GM06990 (cell line): ENCODE measurements around the gene NPHP4.

ENCODE experiments used
- DNase-seq: peaks from one replicate; pipeline ENCODE4 v3.0.0-alpha.2; 2011; ENCODE audit not compliant: insufficient read length; ENCODE audit errors: extremely low read depth
- H3K27me3 ChIP-seq: replicated peaks from 2 replicates; pipeline ENCODE4 v1.6.0; 2011; ENCODE audit warnings: low read length; ENCODE audit not compliant: control insufficient read depth, insufficient read depth
- H3K36me3 ChIP-seq: 2 replicates; pipeline ENCODE4 v1.5.1; 2011; ENCODE audit warnings: low read length; ENCODE audit not compliant: control insufficient read depth, insufficient read depth
- H3K4me3 ChIP-seq: replicated peaks from 2 replicates; pipeline ENCODE4 v1.5.1; 2011; ENCODE audit warnings: low read depth, mild to moderate bottlenecking, control low read depth, low read length
- TF ChIP-seq, protein P1 (sequence below): IDR thresholded peaks from 2 replicates; pipeline ENCODE4 v1.5.1; 2011; ENCODE audit warnings: low read length, control low read depth, mild to moderate bottlenecking, inconsistent platforms; ENCODE audit not compliant: insufficient read depth, poor library complexity, severe bottlenecking

Gene NPHP4

DNA sequence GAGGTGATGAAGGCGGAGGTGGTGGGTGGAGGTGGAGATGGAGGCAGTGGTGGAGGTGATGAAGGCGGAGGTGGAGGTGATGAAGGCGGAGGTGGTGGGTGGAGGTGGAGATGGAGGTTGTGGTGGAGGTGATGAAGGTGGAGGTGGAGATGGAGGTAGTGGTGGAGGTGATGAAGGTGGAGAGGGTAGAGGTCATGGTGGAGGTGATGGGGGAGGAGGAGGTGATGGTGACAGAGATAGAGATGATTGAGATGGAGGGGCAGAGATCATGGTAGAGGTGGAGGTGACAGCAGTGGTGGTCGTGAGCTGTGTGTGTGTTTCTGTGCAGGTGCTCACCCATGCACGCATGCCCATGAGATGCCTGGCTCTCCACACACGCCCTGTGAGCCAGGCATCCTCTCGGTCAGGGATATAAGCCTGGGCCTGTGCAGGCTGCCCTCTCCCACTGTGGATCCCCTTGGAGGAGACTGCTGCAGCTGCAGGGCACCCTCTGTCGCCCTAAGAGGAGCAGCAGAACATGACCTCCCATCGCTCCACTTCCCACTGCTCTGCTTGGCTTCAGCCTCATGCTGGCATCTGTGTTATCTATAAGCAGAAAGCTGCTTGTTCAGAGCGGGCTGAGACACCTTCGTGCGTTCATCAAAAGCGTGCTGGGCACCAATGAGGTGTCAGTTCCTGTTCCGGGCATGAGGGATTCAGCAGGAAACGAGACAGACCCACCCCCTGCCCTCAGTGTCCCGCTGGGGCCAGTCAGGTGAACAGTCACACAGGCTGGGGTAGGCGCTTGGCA is 20.5 kb upstream of the NPHP4 start:
- no peaks in the 10 kb centered on the region for H3K27me3 ChIP-seq

DNA sequence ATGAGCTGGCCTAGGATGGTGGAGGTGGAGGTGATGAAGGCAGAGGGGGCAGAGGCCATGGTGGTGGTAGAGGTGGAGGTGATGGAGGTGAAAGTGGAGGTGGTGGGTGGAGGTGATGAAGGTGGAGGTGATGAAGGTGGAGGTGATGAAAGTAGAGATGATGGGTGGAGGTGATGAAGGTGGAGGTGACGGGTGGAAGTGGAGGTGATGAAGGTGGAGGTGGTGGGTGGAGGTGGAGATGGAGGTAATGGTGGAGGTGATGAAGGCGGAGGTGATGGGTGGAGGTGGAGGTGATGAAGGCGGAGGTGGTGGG is 19.7 kb upstream of the NPHP4 start:
- no peak for DNase-seq
- TF ChIP-seq, protein P1, sequence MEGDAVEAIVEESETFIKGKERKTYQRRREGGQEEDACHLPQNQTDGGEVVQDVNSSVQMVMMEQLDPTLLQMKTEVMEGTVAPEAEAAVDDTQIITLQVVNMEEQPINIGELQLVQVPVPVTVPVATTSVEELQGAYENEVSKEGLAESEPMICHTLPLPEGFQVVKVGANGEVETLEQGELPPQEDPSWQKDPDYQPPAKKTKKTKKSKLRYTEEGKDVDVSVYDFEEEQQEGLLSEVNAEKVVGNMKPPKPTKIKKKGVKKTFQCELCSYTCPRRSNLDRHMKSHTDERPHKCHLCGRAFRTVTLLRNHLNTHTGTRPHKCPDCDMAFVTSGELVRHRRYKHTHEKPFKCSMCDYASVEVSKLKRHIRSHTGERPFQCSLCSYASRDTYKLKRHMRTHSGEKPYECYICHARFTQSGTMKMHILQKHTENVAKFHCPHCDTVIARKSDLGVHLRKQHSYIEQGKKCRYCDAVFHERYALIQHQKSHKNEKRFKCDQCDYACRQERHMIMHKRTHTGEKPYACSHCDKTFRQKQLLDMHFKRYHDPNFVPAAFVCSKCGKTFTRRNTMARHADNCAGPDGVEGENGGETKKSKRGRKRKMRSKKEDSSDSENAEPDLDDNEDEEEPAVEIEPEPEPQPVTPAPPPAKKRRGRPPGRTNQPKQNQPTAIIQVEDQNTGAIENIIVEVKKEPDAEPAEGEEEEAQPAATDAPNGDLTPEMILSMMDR = no peak
- H3K36me3 ChIP-seq = peaks cover 7% of the 10 kb centered on the region
- H3K27me3 ChIP-seq = no peaks in the 10 kb centered on the region
- no peak overlapping the region for H3K4me3 ChIP-seq

More for the DNA sequence above, 20.5 kb upstream of the NPHP4 start:
- peaks cover 7% of the 10 kb centered on the region for H3K36me3 ChIP-seq
- no peak overlapping the region for H3K4me3 ChIP-seq
- DNase-seq = no peak
- TF ChIP-seq, protein P1 = no peak

DNA sequence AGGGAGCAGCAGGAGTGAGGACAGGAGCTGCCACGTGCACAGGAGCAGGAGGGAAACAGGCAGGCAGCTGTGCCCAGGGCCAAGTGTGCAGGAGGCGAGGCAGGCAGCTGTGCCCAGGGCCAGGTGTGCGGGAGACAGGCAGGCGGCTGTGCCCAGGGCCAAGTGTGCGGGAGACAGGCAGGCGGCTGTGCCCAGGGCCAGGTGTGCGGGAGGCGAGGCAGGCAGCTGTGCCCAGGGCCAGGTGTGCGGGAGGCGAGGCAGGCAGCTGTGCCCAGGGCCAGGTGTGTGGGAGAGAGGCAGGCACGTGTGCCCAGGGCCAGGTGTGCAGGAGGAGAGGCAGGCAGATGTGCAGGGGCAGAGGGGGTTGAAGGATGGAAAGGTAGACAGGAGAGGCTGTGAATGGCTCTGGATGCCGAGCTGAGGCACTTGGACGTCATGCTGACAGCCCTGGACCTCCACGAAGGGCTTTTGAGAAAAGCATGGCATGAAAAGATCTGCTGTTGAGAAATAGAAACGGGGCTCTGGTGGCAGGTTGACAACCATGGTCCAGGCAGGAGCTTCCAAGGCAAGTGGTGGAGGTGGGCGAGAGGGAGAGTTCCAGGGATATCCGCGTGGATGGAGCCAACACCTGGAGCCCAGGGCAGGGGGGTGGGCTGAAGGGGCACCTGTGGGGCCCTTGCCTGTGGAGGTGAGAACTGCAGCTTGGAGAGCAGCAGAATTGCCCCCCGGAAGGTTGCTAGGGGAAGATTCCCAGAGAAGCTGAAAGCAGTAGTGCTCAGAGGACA is 19.1 kb upstream of the NPHP4 start:
- H3K4me3 ChIP-seq = no peak overlapping the region
- H3K27me3 ChIP-seq = no peaks in the 10 kb centered on the region
- peaks cover 7% of the 10 kb centered on the region for H3K36me3 ChIP-seq
- TF ChIP-seq, protein P1 = no peak
- no peak for DNase-seq

DNA sequence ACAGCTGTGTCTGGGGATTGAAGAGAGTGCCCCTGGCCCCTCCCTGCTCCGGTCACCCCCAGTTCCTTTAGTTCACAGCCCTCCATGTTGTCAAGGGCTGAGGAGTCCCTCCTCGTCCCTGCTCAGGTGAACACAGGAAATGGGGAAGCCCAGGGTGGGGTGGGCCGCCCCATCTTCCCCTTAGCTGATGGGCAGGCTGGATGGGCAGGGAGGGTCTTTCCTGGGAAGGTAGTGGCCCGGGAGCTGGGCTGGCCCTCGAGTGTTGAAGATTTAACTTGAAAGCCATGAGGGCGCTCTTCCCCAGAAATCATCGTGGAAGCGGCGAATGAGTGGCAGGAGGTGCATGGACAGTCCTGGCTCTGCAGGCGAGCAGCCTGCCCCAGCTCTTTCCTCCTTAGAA is 18.3 kb upstream of the NPHP4 start:
- Histone ChIP-seq H3K36me3 (peaks cover 7% of the 10 kb centered on the region), H3K4me3 (no peak overlapping the region), H3K27me3 (no peaks in the 10 kb centered on the region)
- DNase-seq = no peak
- TF ChIP-seq, protein P1 = no peak

DNA sequence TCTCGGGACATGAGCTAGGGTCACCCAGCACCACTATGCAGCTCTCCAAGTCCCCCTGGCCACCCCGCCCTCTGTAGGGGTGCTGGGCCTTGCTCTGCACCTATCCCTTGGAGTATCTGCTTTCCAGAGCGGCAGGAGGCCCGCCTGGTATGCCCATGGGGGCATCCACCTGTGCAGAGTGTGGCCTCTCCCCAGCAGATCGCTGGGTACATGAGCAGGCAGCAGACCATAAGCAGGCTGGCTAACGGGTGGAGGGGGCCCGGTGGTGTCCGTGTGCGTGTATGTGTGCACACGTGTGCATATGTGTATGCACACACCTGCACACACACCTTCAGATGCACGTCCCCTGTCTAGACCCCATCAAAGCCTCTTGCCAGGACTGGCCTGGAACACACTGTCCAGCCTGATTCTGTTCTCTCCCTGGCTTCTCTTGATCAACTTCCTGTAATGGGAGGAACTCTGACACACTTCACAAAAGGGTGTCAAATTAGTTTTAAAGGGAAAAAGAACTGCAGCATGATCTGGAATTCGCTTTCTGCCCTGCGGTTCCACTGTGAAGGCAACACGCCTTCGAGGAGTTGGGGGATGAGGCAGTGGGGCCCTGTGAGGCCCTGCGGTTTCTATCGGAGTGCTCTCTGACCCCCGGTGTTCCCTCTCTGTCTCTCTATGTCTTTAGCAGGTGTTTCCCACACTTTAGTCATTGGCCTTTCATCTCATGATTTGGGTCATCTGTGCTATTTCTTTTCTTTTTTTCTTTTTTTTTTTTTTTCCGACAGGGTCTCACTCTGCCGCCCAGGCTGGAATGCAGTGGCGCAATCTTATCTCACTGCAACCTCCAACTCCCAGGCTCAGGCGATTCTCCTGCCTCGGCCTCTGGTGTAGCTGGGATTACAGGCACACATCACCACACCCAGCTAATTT is 17.2 kb upstream of the NPHP4 start:
- peaks cover 7% of the 10 kb centered on the region for H3K36me3 ChIP-seq
- TF ChIP-seq, protein P1 = no peak
- DNase-seq = no peak
- no peaks in the 10 kb centered on the region for H3K27me3 ChIP-seq
- H3K4me3 ChIP-seq = no peak overlapping the region
